Tibial artery (tissue), 4 donors: ENCODE data around the gene SPHK2.

Source experiments
- DNase-seq, 2 donors: peaks; one replicate each; pipeline ENCODE4 v3.0.0-alpha.2; 2019
- H3K27ac ChIP-seq, 2 donors: fragments of 200-600 bp; sonication (generic) in 1 of 2; 1 replicate in 1 of 2; 2 replicates in 1 of 2; pipeline ENCODE4 v1.5.1; 2018 to 2019; ENCODE audit warnings: mild to moderate bottlenecking in 1 of 2
- H3K27me3 ChIP-seq, 2 donors: fragments of 200-600 bp; sonication (generic) in 1 of 2; one replicate each; pipeline versions ENCODE4 v1.5.1 to v1.6.0; 2016 to 2019
- H3K36me3 ChIP-seq, 3 donors: fragments of 200-600 bp; sonication (generic) in 2 of 3; one replicate each; pipeline ENCODE4 v1.5.1; 2016 to 2019; ENCODE audit warnings: mild to moderate bottlenecking in 2 of 3
- H3K4me1 ChIP-seq, 4 donors: fragments of 200-600 bp; sonication (generic) in 2 of 4; 1 replicate in 3 of 4; 2 replicates in 1 of 4; pipeline ENCODE4 v1.5.1; 2016 to 2019
- H3K4me3 ChIP-seq, 2 donors: fragments of 200-600 bp; sonication (generic) in 1 of 2; 1 replicate in 1 of 2; 2 replicates in 1 of 2; pipeline ENCODE4 v1.5.1; 2018 to 2019; ENCODE audit warnings: mild to moderate bottlenecking in 2 of 2
- H3K9me3 ChIP-seq, 3 donors: fragments of 200-600 bp; sonication (generic) in 1 of 3; one replicate each; pipeline ENCODE4 v1.5.1; 2016 to 2019
- intact Hi-C: fragments of 100-400 bp; cut with DNase I; formaldehyde crosslinking; loops from one replicate; pipeline ENCODE4 v1.15.0; 2023; ENCODE audit warnings: low total_unique reads
- TF ChIP-seq, protein P1 (sequence below), 2 experiments: fragments of 200-600 bp in 1 of 2; fragments of 450-650 bp in 1 of 2; IDR thresholded peaks; one replicate each; pipeline ENCODE4 v1.5.1; 2017 to 2019; ENCODE audit warnings: antibody characterized with exemption in 2 of 2, mild to moderate bottlenecking in 1 of 2, moderate library complexity in 1 of 2

Gene SPHK2

GRCh38 chr19:48660852-48661710, 41.8 kb downstream of the SPHK2 start:
- Histone ChIP-seq H3K27ac (peak overlapping the region in 1 of 2 donors; percentile 7), H3K9me3 (no peaks in the 10 kb centered on the region), H3K36me3 (no peaks in the 10 kb centered on the region), H3K27me3 (no peaks in the 10 kb centered on the region), H3K4me1 (peaks cover 0 to 9% (median 4%) of the 10 kb centered on the region in 4 donors), H3K4me3 (no peak overlapping the region)
- peak; percentile 85 to 89 for DNase-seq
- TF ChIP-seq, protein P1, sequence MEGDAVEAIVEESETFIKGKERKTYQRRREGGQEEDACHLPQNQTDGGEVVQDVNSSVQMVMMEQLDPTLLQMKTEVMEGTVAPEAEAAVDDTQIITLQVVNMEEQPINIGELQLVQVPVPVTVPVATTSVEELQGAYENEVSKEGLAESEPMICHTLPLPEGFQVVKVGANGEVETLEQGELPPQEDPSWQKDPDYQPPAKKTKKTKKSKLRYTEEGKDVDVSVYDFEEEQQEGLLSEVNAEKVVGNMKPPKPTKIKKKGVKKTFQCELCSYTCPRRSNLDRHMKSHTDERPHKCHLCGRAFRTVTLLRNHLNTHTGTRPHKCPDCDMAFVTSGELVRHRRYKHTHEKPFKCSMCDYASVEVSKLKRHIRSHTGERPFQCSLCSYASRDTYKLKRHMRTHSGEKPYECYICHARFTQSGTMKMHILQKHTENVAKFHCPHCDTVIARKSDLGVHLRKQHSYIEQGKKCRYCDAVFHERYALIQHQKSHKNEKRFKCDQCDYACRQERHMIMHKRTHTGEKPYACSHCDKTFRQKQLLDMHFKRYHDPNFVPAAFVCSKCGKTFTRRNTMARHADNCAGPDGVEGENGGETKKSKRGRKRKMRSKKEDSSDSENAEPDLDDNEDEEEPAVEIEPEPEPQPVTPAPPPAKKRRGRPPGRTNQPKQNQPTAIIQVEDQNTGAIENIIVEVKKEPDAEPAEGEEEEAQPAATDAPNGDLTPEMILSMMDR (IDR thresholded peaks at IDR 0.05): no peak
- intact Hi-C loops: no loop called here

DNA sequence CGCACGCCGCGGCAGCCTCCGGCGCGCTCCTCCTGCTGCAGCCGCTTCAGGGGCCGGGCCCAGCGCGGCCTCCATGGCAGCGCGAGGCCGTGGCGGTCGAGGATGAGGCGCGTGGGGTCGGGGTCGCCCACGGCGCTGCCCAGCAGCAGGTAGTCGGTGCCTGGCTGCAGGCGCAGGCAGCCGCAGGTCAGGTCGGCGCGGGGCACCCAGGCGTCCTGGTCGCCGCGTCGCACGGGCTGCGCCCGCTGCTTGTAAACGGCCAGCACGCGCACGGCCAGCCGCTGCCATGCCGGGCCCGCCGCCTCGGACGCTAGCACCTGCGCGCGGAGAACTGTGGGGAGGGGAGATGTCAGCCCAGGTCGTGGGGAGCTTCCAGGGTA, 42.4 kb downstream of the SPHK2 start:
- peaks cover 0 to 9% (median 4%) of the 10 kb centered on the region in 4 donors for H3K4me1 ChIP-seq
- H3K9me3 ChIP-seq: no peaks in the 10 kb centered on the region
- H3K27me3 ChIP-seq: no peaks in the 10 kb centered on the region
- no peak overlapping the region for H3K4me3 ChIP-seq
- intact Hi-C loops: no loop called here
- no peak overlapping the region for H3K27ac ChIP-seq
- no peaks in the 10 kb centered on the region for H3K36me3 ChIP-seq
- DNase-seq: no peak
- TF ChIP-seq, protein P1 (IDR thresholded peaks at IDR 0.05): no peak

- DNase-seq: no peak
- H3K27ac ChIP-seq: no peak overlapping the region
- H3K36me3 ChIP-seq: no peaks in the 10 kb centered on the region
- intact Hi-C loops: no loop called here
- TF ChIP-seq, protein P1 (IDR thresholded peaks at IDR 0.05): no peak
- no peaks in the 10 kb centered on the region for H3K9me3 ChIP-seq
- H3K4me3 ChIP-seq: no peak overlapping the region
- no peaks in the 10 kb centered on the region for H3K27me3 ChIP-seq
- H3K4me1 ChIP-seq: peaks cover 0 to 9% (median 4%) of the 10 kb centered on the region in 4 donors
Observed at GRCh38 chr19:48663667-48664066, 44.4 kb downstream of the SPHK2 start.

- Histone ChIP-seq H3K4me1 (peaks cover 0 to 9% (median 4%) of the 10 kb centered on the region in 4 donors), H3K36me3 (no peaks in the 10 kb centered on the region), H3K27ac (no peak overlapping the region), H3K4me3 (no peak overlapping the region), H3K9me3 (no peaks in the 10 kb centered on the region), H3K27me3 (no peaks in the 10 kb centered on the region)
- DNase-seq: no peak
- TF ChIP-seq, protein P1 (IDR thresholded peaks at IDR 0.05): no peak
- intact Hi-C loops: no loop called here
Observed at GRCh38 chr19:48664476-48664875, 45.2 kb downstream of the SPHK2 start.

- H3K9me3 ChIP-seq: no peaks in the 10 kb centered on the region
- no peaks in the 10 kb centered on the region for H3K36me3 ChIP-seq
- H3K27ac ChIP-seq: no peak overlapping the region
- no peak overlapping the region for H3K4me3 ChIP-seq
- DNase-seq: no peak
- TF ChIP-seq, protein P1 (IDR thresholded peaks at IDR 0.05): no peak
- no peaks in the 10 kb centered on the region for H3K27me3 ChIP-seq
- intact Hi-C loops: no loop called here
- peaks cover 0 to 7% (median 2%) of the 10 kb centered on the region in 4 donors for H3K4me1 ChIP-seq
Observed at GRCh38 chr19:48665786-48666185, 46.5 kb downstream of the SPHK2 start.
